HG02571 (cell line): ENCODE data around the gene LITAF.

Experiments used
- ATAC-seq: cut with Tn5 transposase; IDR thresholded peaks from one replicate; pipeline ENCODE4 v1.9.1; 2021; ENCODE audit warnings: mild to moderate bottlenecking, moderate library complexity; ENCODE audit not compliant: unreplicated experiment

LITAF gene

DNA sequence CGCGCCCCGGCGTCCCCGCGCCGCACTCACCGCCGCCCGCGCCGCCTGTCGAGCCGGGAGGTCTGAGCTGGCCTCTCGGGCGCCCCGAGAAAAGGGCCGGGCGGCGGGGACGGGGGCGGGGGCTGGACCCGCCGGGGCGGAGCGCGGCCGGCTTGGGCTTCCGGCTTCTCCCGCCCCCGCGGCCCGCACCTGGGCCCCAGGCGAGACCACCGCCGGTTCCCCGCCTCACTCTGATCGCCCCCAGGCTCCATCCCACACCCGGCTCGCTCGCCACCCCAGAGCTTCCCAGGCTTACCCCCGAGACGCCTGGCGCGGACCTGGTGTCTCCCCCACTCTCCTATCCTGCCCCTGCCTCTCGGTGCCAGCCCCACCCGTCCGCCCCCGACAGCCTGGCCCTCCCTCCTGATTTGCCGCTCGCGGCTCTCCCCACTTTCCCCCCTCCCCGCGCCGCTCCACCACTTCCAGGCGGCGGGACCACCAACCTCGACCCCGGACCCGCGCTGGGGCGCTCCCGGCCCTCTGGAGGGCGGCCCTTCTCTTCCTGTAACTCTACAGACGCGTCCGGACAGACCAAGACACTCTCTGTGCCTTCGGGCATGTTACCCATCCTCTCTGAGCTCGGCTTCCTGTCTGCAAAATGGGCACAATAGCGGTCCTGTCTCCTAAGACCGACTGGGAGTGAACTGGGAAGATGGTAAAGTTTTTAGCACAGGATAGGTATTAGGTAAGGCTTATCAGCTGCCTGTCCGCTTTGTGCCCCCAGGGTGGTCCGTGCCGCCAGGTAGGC, at the start of gene LITAF:
Gene LITAF, minus strand, starts transcription at position 64 of the 787 bp plus-strand sequence. CDS start 30,189 bp downstream, outside the sequence.
- peak; percentile 49 for ATAC-seq

DNA sequence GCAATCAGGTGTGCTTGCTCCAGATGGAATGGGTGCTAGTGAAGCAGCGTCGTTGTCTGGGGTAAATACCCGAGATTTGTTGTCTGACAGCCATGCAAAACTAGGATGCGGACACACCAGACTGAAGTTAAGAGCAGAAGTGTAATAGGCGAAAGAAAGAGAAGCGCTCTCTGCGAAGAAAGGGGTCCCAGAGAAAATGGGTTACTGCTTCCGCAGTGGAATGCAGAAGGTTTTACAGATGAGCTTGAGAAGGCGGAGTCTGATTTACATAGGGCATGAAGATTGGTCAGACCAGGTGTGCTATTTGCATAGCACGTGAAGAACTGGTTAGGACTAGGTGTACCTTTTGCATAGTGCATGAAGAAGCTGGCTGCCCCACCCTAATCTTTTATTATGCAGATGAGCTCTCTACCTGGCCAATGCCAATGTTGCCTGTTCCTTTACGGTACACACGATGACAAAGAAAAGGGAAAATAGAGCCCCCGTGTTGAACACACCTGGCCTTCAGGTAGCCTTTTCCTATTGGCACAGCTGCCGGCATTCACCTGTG, 49.5 kb upstream of the LITAF start:
- ATAC-seq, result no peak

DNA sequence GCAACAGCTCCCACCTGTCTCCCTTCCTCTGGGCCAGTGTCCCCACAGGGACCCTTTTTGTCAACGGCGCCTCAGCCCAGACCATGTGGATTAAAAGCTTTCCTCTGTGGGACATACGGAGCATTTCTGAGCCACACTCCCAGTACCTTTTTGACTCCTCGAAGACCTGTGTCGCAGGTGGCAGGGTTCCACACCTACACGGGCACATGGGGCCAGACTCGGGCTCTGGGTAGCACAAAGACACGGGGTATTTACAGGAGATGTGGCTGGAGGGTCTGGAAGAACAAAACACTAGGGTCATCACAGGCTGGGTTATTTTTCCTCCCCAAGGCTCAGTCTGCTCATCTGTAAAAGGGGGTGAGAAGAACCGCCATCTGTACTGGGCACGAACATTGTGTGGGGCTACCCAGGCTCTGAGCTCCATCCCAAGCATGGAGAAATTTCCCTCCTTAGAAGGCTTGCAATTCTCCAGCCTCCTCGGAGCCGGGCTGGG, 49.0 kb upstream of the LITAF start:
- no peak for ATAC-seq

DNA sequence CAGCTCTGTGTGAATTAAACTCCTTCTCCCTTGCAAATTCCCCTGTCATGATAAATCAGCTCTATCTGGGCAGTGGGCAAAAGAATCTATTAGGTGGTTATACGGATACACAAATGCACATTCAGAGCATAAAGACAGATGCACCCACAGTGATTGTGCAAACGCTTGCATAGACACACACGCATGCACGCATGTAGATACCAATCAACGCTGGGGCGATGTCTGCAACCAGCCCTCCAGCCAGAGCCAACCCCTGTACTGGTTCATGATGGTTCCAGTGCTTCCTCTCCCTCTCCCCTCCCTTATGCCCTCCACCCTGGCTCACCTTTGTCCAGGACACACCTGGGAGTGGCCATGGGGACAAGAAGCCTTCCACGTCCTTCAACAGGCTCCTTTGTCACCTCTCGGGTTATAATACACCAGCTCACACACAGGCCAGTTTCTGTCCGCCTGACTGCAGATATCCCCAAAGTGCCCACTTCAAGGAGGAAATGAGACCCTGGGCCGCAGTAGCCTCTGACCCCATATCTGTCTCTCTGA, 48.5 kb upstream of the LITAF start:
- ATAC-seq, result no peak

DNA sequence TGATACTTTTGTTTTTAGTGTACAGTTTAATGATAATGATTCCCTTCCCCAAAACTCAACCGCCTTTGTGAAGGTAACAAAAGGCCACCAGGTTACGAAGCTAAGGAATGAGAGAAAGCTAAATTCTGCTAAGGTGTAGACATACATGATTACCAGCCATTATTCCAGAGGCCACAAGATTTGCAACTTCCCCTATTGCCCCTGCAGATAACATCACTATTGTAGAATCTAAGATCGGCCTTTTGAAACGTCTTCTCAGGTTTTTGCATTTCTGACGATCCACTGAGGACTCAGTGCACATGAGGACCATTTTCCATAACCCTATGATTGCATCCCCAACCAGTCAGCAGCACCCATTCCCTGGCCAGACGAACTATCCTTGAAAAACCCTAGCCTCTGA, 47.6 kb upstream of the LITAF start:
- ATAC-seq, result no peak

DNA sequence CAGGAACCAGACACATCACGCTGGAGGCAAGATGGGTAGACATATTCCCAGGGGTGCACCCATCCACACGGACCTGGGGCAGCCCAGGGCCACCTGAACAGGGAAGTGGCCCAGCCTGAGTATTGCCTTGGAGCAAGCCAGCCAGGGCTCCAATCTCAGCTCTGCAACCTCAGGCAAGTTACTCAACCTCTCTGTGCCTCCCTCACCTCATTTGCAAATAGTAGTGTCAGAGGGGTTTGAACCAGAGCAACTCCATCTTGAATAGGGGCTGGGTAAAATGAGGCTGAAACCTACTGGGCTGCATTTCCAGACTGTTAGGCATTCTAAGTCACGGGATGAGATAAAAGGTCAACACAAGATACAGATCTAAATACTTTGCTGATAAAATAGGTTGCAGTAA, 46.4 kb upstream of the LITAF start:
- ATAC-seq, result no peak

DNA sequence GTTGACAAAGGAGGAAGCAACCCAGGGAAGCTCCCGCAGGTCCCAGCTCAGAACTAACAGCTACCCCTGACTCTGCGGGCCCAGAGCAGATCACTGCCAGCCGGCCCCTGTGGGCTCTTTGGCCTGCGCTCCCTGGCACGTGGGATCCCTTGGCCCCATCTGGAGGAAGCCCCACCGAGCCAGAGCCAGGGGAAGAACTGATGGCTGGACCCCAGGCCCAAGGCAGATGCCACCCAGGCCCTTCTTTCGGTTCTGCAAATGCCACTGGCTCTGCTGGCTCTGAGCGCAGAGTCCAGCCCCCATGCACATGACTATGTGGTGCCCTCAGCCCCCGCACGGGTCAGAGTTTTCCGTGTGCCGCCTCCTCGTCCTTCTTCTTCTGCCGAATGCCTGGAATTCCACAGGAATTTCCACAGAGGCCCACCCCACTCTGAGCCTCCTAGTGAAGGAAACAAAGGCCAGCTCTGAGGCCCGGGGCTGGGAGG, 45.8 kb upstream of the LITAF start:
- no peak for ATAC-seq

DNA sequence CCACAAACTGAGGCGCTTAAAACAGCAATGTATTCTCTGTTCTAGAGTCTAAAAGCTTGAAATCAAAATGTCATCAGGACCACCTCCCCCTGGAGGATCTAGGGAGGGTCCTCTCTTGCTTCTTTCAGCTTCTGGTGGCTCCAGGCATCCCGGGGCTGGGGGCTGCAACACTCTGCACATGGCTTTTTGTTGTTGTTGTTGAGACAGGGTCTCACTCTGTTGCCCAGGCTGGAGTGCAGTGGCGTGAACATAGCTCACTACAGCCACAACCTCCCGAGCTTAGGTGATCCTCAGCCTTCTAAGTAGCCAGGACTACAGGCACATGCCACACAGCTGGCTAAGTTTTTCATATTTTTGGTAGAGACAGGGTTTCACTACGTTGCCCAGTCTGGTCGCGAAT, 44.5 kb upstream of the LITAF start:
- no peak for ATAC-seq

DNA sequence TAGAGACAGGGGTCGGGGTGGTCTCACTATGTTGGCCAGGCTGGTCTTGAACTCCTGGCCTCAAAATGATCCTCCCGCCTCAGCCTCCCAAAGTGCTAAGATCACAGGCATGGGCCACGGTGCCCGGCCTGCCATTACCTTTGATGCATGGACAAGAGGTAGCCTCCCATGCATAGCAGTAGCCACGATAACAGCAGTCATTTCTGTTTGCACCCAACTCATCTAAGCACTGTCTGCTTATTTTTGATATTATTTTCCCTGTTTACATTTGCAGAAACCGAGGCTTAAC, 44.0 kb upstream of the LITAF start:
- no peak for ATAC-seq

DNA sequence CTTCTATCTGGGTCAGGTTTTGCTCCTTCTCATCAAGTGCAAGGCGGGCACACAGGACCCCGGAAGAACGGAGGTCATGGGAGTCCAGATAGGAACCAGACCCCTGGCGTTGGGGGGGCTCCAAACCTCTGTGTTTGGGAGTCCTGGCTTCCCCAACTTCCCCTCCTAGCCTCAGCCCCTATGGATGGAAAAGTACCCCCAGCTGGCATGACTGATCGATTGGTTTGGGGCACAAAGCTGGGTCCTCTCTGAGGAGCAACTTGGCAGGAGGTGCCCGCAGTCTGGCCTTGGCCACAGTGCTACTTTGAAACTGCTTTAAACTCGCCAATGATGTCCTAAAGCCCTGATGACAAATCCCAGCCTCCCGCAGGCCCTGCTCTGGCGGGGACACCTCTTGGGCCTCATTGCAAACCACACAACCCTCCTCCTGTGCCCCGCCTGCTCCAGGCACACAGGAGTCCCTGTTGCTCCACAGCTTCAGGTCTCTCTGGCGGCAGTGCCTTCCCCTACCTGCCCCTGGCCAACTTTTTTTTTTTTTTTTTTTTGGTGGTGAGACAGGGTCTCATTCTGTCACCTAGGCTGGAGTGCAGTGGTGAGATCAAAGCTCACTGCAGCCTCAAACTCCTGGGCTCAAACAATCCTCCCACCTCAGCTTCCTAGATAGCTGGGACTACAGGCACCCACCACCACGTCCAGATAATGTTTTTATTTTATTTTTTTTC, 43.5 kb upstream of the LITAF start:
- no peak for ATAC-seq

DNA sequence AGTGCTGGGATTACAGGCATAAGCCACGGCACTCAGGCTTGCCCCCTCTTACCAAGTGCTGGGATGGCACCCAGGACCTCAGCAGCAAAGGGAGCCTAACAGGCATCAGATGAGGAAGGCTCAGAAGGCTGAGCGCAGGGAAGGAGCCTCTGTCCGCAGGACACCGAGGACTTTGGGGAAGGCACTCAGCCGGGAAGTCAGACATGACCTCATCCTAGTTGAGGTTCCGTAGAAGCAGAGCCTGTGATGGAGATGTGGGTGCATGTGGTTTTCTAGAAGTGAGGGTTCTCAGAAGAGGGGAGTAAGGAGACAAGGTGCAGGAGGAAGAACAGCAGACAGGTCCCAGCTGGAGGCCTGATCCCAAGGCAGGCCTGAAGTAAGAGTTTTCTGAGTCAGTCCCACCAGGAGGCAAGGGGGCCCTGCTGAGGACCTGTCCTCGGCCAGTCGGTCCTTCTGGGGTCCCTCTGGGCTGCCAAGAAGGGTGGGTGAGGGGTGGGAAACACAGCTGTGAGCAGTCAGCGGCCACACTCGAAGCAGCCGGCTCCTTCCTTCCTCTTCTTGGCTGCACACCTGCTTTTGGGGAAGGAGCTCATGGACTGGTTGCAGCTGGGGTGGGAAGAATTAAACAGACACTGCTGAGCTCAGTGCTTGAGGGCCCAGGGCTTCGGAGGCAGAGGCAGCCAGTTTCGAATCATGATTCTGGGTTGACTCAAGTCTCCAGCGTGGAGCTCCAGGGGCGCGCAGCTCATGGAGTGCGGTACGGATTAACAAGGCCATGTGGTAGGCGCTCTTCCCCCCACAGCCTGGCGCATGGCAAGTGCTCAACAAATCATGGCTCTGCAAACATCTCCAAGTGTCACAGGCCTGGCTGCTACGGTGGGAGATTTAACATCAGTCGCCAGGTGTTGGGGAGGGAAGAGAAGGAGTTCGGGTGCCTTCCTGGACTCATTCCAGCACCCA, 42.6 kb upstream of the LITAF start:
- no peak for ATAC-seq

DNA sequence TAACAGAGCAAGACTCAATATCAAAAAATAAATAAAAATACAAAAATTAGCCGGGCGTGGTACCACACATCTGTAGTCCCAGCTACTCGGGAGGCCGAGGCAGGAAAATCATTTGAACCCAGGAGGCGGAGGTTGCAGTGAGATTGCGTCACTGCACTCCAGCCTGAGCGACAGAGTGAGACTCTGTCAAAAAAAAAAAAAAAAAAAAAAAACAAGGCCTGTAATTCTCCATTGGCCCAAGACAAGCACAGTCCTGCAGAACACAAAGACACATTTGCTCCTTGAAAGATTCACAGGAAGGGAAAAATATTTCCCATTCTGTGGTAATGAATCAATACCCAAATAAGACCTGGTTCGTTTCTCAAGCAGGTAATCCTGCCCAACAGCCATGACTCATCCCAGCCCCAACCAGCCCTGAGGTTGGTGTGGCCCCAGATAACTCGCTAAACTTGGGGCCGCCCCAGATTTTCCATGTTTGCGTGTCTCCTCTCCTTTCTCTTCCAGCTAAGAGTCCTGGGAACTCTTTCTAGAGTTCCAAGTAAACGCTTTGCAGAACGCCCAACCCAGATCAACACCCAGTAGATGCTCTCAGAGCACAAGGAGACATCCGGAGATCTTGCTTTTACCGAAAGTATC, 41.2 kb upstream of the LITAF start:
- no peak for ATAC-seq

DNA sequence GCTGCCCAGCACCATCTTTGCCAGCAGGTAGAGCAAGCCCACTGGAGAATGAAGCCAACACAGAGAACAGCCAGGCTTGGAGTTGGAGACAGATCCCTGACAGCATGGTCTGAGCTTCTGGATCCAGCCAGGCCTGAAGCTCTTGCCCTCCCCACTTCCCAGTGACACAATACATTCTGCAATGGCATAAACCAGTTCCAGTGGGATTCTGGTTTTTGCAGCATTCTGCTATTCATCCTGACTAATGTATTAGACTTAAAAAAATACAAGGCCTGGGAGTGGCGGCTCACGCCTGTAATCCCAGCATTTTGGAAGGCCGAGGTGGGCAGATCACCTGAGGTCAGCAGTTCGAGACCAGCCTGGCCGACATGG, 40.6 kb upstream of the LITAF start:
- ATAC-seq, result no peak

DNA sequence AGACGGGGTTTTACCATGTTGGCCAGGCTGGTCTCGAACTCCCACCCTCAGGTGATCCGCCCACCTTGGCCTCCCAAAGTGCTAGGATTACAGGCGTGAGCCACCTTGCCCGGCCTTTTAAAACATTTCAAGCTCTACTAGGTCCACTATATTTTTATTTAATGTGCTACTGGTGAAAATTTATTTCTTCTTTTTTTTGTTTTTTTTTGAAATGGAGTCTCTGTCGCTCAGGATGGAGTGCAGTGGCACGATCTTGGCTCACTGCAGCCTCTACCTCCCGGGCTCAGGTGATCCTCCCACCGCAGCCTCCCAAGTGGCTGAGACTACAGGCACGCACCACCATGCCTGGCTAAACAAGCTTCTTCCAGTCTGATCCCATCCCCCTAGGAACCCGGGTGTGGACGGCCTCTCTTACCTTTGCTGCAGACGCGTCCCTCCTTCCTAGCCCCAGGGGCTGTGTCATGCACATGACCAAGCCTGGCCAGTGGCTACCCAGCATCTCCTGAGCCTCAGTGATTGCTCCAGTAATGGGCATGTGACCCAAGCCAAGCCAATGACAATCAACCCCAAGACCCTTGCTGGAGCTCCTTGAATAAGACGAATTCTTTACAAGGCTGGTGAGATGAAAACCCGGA, 40.1 kb upstream of the LITAF start:
- no peak for ATAC-seq

DNA sequence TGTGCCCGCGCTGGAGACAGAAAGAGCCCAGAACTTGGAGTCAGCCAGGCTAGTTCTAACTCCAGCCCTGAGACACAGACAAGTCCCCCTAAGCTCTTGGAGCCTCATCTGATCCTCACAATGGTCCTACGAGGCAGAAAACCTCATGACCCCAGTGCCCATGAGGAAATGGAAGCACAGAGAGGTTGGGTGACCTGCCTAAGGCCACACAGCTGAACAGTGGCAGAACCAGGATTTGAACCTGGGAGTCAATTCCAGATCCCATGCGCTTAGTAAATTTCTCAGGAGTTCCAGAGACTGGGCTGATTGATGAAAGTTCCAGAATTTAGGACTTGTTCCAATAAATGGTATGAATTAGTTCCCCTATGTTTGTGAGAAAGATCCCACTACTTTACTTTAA, 39.0 kb upstream of the LITAF start:
- ATAC-seq, result no peak

DNA sequence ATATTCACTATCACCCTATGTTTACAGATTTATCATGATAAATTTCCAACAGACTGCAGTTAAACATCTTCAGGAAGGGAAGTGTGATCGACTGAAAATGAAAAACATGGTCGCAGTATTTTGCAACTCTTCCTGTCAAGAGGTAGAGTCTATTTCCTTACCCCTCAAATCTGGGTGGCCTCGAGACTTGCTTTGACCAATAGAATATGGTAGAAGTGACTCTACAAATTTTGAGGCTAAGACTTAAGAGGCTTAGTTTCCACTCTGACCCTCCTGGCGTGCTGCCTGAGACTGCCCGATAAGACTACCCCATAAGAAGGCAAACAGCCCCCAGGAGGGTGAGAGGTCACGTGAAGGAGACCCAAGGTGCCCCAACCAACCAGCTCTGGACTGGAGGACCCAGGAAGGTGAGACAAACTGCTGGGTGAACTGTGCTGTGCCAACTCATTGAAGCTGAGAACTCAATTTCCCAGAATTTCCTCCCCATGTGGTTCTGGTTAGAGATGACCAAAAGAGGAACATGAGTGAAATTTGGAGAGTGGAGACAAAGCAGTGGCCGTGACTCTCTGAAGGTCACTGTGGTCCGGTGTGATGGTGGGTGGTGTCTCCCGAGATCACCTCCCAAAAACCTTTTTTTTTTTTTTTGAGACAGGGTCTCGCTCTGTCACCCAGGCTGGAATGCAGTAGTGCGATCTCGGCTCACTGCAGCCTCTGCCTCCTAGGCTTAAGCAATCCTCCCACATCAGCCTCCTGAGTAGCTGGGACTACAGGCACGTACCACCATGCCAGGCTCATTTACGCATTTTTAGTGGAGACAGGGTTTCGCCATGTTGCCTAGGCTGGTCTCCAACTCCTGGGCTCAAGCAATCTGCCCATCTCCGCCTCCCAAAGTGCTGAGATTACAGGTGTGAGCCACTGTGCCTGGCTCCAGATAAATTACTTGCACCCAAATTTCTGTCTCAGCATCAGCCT, 38.2 kb upstream of the LITAF start:
- ATAC-seq, result no peak

DNA sequence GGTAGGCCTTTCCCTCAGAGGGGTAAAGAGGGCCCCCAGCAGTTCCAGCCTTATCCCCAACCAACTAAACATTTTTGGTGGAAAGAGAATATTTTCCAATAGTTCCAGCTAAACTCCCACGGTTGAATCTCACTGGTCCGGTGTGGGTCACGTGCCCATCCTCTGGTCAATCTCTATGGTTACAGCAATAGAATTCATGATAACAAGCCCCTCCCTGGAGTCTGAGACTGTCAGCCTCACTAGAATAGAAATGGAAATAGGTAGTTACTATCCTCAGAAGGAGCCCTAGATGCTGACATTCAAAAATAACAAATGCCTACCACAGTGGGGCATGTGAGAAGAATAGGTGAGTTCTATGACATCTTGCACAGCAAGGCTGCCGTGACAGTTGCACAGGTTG, 37.5 kb upstream of the LITAF start:
- no peak for ATAC-seq

DNA sequence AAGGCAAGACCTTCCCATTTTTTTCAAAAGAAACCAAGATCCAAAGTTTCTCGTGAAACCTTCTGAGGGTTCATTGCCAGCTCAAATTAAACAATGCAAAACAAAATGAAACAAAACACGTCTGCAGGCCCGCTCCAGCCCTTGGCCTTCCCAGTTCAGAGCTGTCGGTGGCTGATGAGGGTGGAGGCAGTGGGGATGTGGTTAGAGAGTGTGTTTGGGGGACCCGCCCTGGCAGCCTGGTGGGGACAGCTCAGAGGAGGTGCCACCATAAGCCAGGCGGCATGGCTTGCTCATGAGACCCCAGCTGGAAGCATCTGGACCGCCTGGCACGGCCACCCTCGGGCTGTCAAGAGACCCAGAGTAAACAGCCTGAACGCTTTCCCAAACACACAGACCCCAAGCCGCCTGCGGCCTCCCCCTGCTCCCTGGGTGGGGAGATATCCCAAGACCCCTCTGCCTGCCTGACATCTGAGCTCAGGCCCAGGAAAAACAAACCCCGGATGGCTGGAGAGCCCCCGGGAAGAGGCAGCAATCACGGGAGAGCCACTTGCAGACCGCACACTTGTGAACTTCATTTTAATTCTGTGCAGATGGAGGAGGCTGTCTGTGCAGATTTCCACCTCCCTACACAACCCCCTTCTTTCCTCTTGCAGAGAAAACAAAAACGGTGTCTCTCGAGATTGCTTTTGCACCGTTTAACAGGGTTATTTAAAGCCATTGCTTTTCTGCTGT, 35.4 kb upstream of the LITAF start:
- ATAC-seq, result no peak
